Measurements from ENCODE around the gene TACC3.

GRCh38 chr4:1727117-1728031 lies 6.1 kb downstream of the TACC3 start:
- TF ChIP-seq CTCF (IDR thresholded peaks at IDR 0.05) (no peak), POLR2A (IDR thresholded peaks at IDR 0.05) (no peak), EP300 (IDR thresholded peaks at IDR 0.05) (no peak)
